Gastrocnemius medialis (tissue), 4 donors: ENCODE data around the gene FAM240B. TPM values are rescaled to one million over a fixed set of nuclear protein-coding genes. Genes with fewer than 3 reads are reported as not detected.

Experiments
- ATAC-seq, 2 donors: fragments of 150-250 bp; one replicate each; pipeline ENCODE4 v1.9.1; 2016
- DNase-seq, 2 donors: peaks; one replicate each; pipeline ENCODE4 v3.0.0-alpha.2; 2019
- H3K27ac ChIP-seq, 4 donors: fragments of 200-600 bp; sonication (generic); 1 replicate in 1 of 4; 2 replicates in 3 of 4; pipeline ENCODE4 v1.5.1; 2016 to 2018; ENCODE audit warnings: mild to moderate bottlenecking in 2 of 4, moderate library complexity in 1 of 4
- H3K27me3 ChIP-seq, 3 donors: fragments of 200-600 bp; sonication (generic) in 2 of 3; 1 replicate in 1 of 3; 2 replicates in 2 of 3; pipeline versions ENCODE4 v1.5.1 to v1.6.0; 2016 to 2019; ENCODE audit warnings: mild to moderate bottlenecking in 1 of 3, moderate library complexity in 1 of 3
- H3K36me3 ChIP-seq, 2 donors: fragments of 200-600 bp; sonication (generic) in 1 of 2; one replicate each; pipeline ENCODE4 v1.5.1; 2017 to 2018
- H3K4me1 ChIP-seq, 2 donors: fragments of 200-600 bp; sonication (generic) in 1 of 2; one replicate each; pipeline ENCODE4 v1.5.1; 2016 to 2017; ENCODE audit warnings: mild to moderate bottlenecking in 2 of 2
- H3K4me3 ChIP-seq, 4 donors: fragments of 200-600 bp; sonication (generic) in 3 of 4; 1 replicate in 1 of 4; 2 replicates in 3 of 4; pipeline ENCODE4 v1.5.1; 2016 to 2019; ENCODE audit warnings: mild to moderate bottlenecking in 2 of 4
- H3K9me3 ChIP-seq, 3 donors: fragments of 200-600 bp; sonication (generic) in 2 of 3; 1 replicate in 1 of 3; 2 replicates in 2 of 3; pipeline ENCODE4 v1.5.1; 2016 to 2019
- CTCF ChIP-seq, 5 experiments: fragments of 450-650 bp in 3 of 5; fragments of 200-600 bp in 2 of 5; sonication (generic) in 2 of 5; IDR thresholded peaks in 4 of 5; conservative IDR thresholded peaks in 1 of 5; 1 replicate in 4 of 5; 2 replicates in 1 of 5; pipeline ENCODE4 v1.5.1; 2016 to 2019; ENCODE audit warnings: antibody characterized with exemption in 5 of 5, mild to moderate bottlenecking in 3 of 5, moderate library complexity in 3 of 5
- POLR2A ChIP-seq, 2 donors: fragments of 450-650 bp; IDR thresholded peaks; one replicate each; pipeline ENCODE4 v1.6.1; 2017; ENCODE audit warnings: antibody characterized with exemption in 2 of 2, mild to moderate bottlenecking in 2 of 2, moderate library complexity in 2 of 2
- in situ Hi-C, 4 donors: fragments of 200-750 bp; cut with MboI; loops; one replicate each; pipeline versions ENCODE4 v1.15.0 to v1.8.0; 2017; ENCODE audit warnings: low sequenced_read_pairs in 4 of 4
- intact Hi-C: fragments of 100-400 bp; cut with DNase I; formaldehyde crosslinking; loops from one replicate; pipeline ENCODE4 v1.15.1; 2023; ENCODE audit warnings: low total_unique reads
- total RNA-seq, 4 donors: library from RNA; depleted of rRNA; stranded (reverse); fragments of >200 nt; gene quantifications; one replicate each; pipeline versions ENCODE4 v1.1.0 to v1.2.3, GENCODE V29; 2016

The FAM240B gene
- total RNA-seq, 4 donors from 2014 or later, result not detected

- intact Hi-C loops (loop anchor here (10.0 kb wide), 1 partner anchor 277 kb away; the partner anchor contains the start of gene ALDH1B1), in situ Hi-C loops (no loop called here)
- H3K27ac ChIP-seq, result no peak overlapping the region
- H3K9me3 ChIP-seq, result no peaks in the 10 kb centered on the region
- no peaks in the 10 kb centered on the region for H3K27me3 ChIP-seq
- H3K4me1 ChIP-seq, result peaks cover 0 to 4% of the 10 kb centered on the region in 2 donors
- ATAC-seq (no peak), DNase-seq (no peak)
- H3K36me3 ChIP-seq, result no peaks in the 10 kb centered on the region
- no peak overlapping the region for H3K4me3 ChIP-seq
- no peak for TF ChIP-seq CTCF (IDR thresholded peaks at IDR 0.05 in 4 of 5, conservative IDR thresholded peaks at IDR 0.05 in 1 of 5)
- TF ChIP-seq POLR2A (IDR thresholded peaks at IDR 0.05), result no peak
These were observed 48.2 kb downstream of the FAM240B start for GRCh38 chr9:38671748-38672147.

- ATAC-seq, result no peak
- Histone ChIP-seq H3K27ac (no peak overlapping the region), H3K4me1 (peaks cover 0 to 4% of the 10 kb centered on the region in 2 donors), H3K9me3 (no peaks in the 10 kb centered on the region), H3K27me3 (no peaks in the 10 kb centered on the region), H3K36me3 (no peaks in the 10 kb centered on the region), H3K4me3 (no peak overlapping the region)
- in situ Hi-C loops, result no loop called here
- TF ChIP-seq CTCF (IDR thresholded peaks at IDR 0.05 in 4 of 5, conservative IDR thresholded peaks at IDR 0.05 in 1 of 5) (no peak), POLR2A (IDR thresholded peaks at IDR 0.05) (no peak)
- no peak for DNase-seq
- intact Hi-C loops, result loop anchor here (10.0 kb wide), 1 partner anchor 277 kb away; the partner anchor contains the start of gene ALDH1B1
These were observed 48.6 kb downstream of the FAM240B start for GRCh38 chr9:38671372-38671731.

- DNase-seq (no peak), ATAC-seq (no peak)
- intact Hi-C loops (loop anchor here (10.0 kb wide), 1 partner anchor 276 kb away; the partner anchor contains the start of gene ALDH1B1), in situ Hi-C loops (no loop called here)
- peaks cover 0 to 4% of the 10 kb centered on the region in 2 donors for H3K4me1 ChIP-seq
- no peak overlapping the region for H3K4me3 ChIP-seq
- H3K9me3 ChIP-seq, result no peaks in the 10 kb centered on the region
- no peak overlapping the region for H3K27ac ChIP-seq
- TF ChIP-seq POLR2A (IDR thresholded peaks at IDR 0.05), result no peak
- TF ChIP-seq CTCF (IDR thresholded peaks at IDR 0.05 in 4 of 5, conservative IDR thresholded peaks at IDR 0.05 in 1 of 5), result no peak
- no peaks in the 10 kb centered on the region for H3K27me3 ChIP-seq
- H3K36me3 ChIP-seq, result no peaks in the 10 kb centered on the region
These were observed 49.2 kb downstream of the FAM240B start for GRCh38 chr9:38670542-38671371.

- no peak overlapping the region for H3K27ac ChIP-seq
- ATAC-seq (no peak), DNase-seq (no peak)
- H3K27me3 ChIP-seq, result no peaks in the 10 kb centered on the region
- intact Hi-C loops (no loop called here), in situ Hi-C loops (no loop called here)
- TF ChIP-seq CTCF (IDR thresholded peaks at IDR 0.05 in 4 of 5, conservative IDR thresholded peaks at IDR 0.05 in 1 of 5) (no peak), POLR2A (IDR thresholded peaks at IDR 0.05) (no peak)
- no peak overlapping the region for H3K4me3 ChIP-seq
- peaks cover 0 to 4% of the 10 kb centered on the region in 2 donors for H3K4me1 ChIP-seq
- no peaks in the 10 kb centered on the region for H3K36me3 ChIP-seq
- H3K9me3 ChIP-seq, result no peaks in the 10 kb centered on the region
These were observed 51.0 kb downstream of the FAM240B start for GRCh38 chr9:38668791-38669466.
